Measurements from ENCODE around the gene PCID2.

The PCID2 gene

GRCh38 chr13:113226873-113227450, 18.5 kb upstream of the PCID2 start:
- no peaks in the 10 kb centered on the region for H3K9me3 Mint-ChIP-seq
- no peak overlapping the region for H3K27ac Mint-ChIP-seq
- H3K4me3 Mint-ChIP-seq: no peak overlapping the region
- ATAC-seq: no peak
- no peaks in the 10 kb centered on the region for H3K27me3 Mint-ChIP-seq
- peaks cover 73% of the 10 kb centered on the region for H3K36me3 Mint-ChIP-seq
- H3K4me1 Mint-ChIP-seq: peaks cover 4% of the 10 kb centered on the region

GRCh38 chr13:113225515-113225914, 17.0 kb upstream of the PCID2 start:
- ATAC-seq: no peak
- Mint-ChIP-seq H3K36me3 (peaks cover 72% of the 10 kb centered on the region), H3K27ac (no peak overlapping the region), H3K27me3 (no peaks in the 10 kb centered on the region), H3K4me3 (no peak overlapping the region), H3K4me1 (peaks cover 8% of the 10 kb centered on the region), H3K9me3 (no peaks in the 10 kb centered on the region)

GRCh38 chr13:113224486-113224885, 16.0 kb upstream of the PCID2 start:
- ATAC-seq: no peak
- H3K9me3 Mint-ChIP-seq: no peaks in the 10 kb centered on the region
- H3K4me3 Mint-ChIP-seq: no peak overlapping the region
- no peaks in the 10 kb centered on the region for H3K27me3 Mint-ChIP-seq
- peaks cover 69% of the 10 kb centered on the region for H3K36me3 Mint-ChIP-seq
- H3K4me1 Mint-ChIP-seq: peaks cover 11% of the 10 kb centered on the region
- H3K27ac Mint-ChIP-seq: no peak overlapping the region

- ATAC-seq: no peak
- Mint-ChIP-seq H3K9me3 (no peaks in the 10 kb centered on the region), H3K4me3 (no peak overlapping the region), H3K4me1 (peaks cover 13% of the 10 kb centered on the region), H3K27me3 (no peaks in the 10 kb centered on the region), H3K27ac (peak overlapping the region; percentile 9), H3K36me3 (peaks cover 62% of the 10 kb centered on the region)
These were observed 14.6 kb upstream of the PCID2 start for GRCh38 chr13:113223070-113223469.

- Mint-ChIP-seq H3K27ac (no peak overlapping the region), H3K27me3 (no peaks in the 10 kb centered on the region), H3K4me3 (no peak overlapping the region), H3K36me3 (peaks cover 42% of the 10 kb centered on the region), H3K9me3 (no peaks in the 10 kb centered on the region), H3K4me1 (peaks cover 13% of the 10 kb centered on the region)
- ATAC-seq: no peak
These were observed 12.4 kb upstream of the PCID2 start for GRCh38 chr13:113220877-113221276.

- H3K9me3 Mint-ChIP-seq: no peaks in the 10 kb centered on the region
- ATAC-seq: no peak
- H3K27me3 Mint-ChIP-seq: no peaks in the 10 kb centered on the region
- no peak overlapping the region for H3K4me3 Mint-ChIP-seq
- H3K36me3 Mint-ChIP-seq: peaks cover 42% of the 10 kb centered on the region
- H3K27ac Mint-ChIP-seq: no peak overlapping the region
- peaks cover 13% of the 10 kb centered on the region for H3K4me1 Mint-ChIP-seq
These were observed 11.7 kb upstream of the PCID2 start for GRCh38 chr13:113220141-113220598.

GRCh38 chr13:113219256-113219940, 10.9 kb upstream of the PCID2 start:
- peaks cover 13% of the 10 kb centered on the region for H3K4me1 Mint-ChIP-seq
- no peak overlapping the region for H3K27ac Mint-ChIP-seq
- H3K9me3 Mint-ChIP-seq: no peaks in the 10 kb centered on the region
- H3K36me3 Mint-ChIP-seq: peaks cover 34% of the 10 kb centered on the region
- ATAC-seq: no peak
- no peaks in the 10 kb centered on the region for H3K27me3 Mint-ChIP-seq
- H3K4me3 Mint-ChIP-seq: no peak overlapping the region

GRCh38 chr13:113218586-113218985, 10.1 kb upstream of the PCID2 start:
- no peaks in the 10 kb centered on the region for H3K27me3 Mint-ChIP-seq
- H3K27ac Mint-ChIP-seq: no peak overlapping the region
- no peak overlapping the region for H3K4me3 Mint-ChIP-seq
- peaks cover 13% of the 10 kb centered on the region for H3K4me1 Mint-ChIP-seq
- H3K36me3 Mint-ChIP-seq: peaks cover 32% of the 10 kb centered on the region
- no peak for ATAC-seq
- H3K9me3 Mint-ChIP-seq: no peaks in the 10 kb centered on the region

- Mint-ChIP-seq H3K27me3 (no peaks in the 10 kb centered on the region), H3K36me3 (peaks cover 22% of the 10 kb centered on the region), H3K27ac (no peak overlapping the region), H3K4me1 (peaks cover 16% of the 10 kb centered on the region), H3K4me3 (no peak overlapping the region), H3K9me3 (no peaks in the 10 kb centered on the region)
- no peak for ATAC-seq
These were observed 8.0 kb upstream of the PCID2 start for GRCh38 chr13:113216254-113217048.

GRCh38 chr13:113211774-113212173, 3.3 kb upstream of the PCID2 start:
- ATAC-seq: no peak
- Mint-ChIP-seq H3K9me3 (no peaks in the 10 kb centered on the region), H3K4me3 (no peak overlapping the region), H3K27me3 (no peaks in the 10 kb centered on the region), H3K4me1 (peaks cover 31% of the 10 kb centered on the region), H3K36me3 (peaks cover 7% of the 10 kb centered on the region), H3K27ac (no peak overlapping the region)

GRCh38 chr13:113210833-113211232, 2.4 kb upstream of the PCID2 start:
- H3K27ac Mint-ChIP-seq: no peak overlapping the region
- H3K36me3 Mint-ChIP-seq: peaks cover 7% of the 10 kb centered on the region
- peak overlapping the region; percentile 38 for H3K4me3 Mint-ChIP-seq
- peaks cover 40% of the 10 kb centered on the region for H3K4me1 Mint-ChIP-seq
- H3K27me3 Mint-ChIP-seq: no peaks in the 10 kb centered on the region
- no peaks in the 10 kb centered on the region for H3K9me3 Mint-ChIP-seq
- ATAC-seq: no peak

- Mint-ChIP-seq H3K4me1 (peaks cover 50% of the 10 kb centered on the region), H3K36me3 (peaks cover 7% of the 10 kb centered on the region), H3K27ac (peak overlapping the region; percentile 40), H3K4me3 (peak overlapping the region; percentile 78), H3K9me3 (no peaks in the 10 kb centered on the region), H3K27me3 (no peaks in the 10 kb centered on the region)
- ATAC-seq: peak; percentile 69
These were observed 1.4 kb upstream of the PCID2 start for GRCh38 chr13:113209759-113210421.

GRCh38 chr13:113209336-113209758, 878 bp upstream of the PCID2 start, which contains the start of gene CUL4A:
Gene CUL4A (plus strand): TSS chr13:113209613. CDS start chr13:113209628, 15 bp downstream.
- Mint-ChIP-seq H3K4me1 (peaks cover 51% of the 10 kb centered on the region), H3K36me3 (peaks cover 7% of the 10 kb centered on the region), H3K27me3 (no peaks in the 10 kb centered on the region), H3K27ac (peak within 1 kb of the TSS; percentile 85), H3K9me3 (no peaks in the 10 kb centered on the region), H3K4me3 (peak within 1 kb of the TSS; percentile 82)
- peak; percentile 79 for ATAC-seq

- H3K36me3 Mint-ChIP-seq: peaks cover 7% of the 10 kb centered on the region
- H3K4me3 Mint-ChIP-seq: peak overlapping the region; percentile 82
- no peaks in the 10 kb centered on the region for H3K9me3 Mint-ChIP-seq
- H3K27me3 Mint-ChIP-seq: no peaks in the 10 kb centered on the region
- ATAC-seq: peak; percentile 4
- H3K27ac Mint-ChIP-seq: peak overlapping the region; percentile 85
- H3K4me1 Mint-ChIP-seq: peaks cover 60% of the 10 kb centered on the region
These were observed 514 bp downstream of the PCID2 start for GRCh38 chr13:113207890-113208420.

- Mint-ChIP-seq H3K4me3 (peak overlapping the region; percentile 82), H3K9me3 (no peaks in the 10 kb centered on the region), H3K27me3 (no peaks in the 10 kb centered on the region), H3K36me3 (peaks cover 7% of the 10 kb centered on the region), H3K4me1 (peaks cover 64% of the 10 kb centered on the region), H3K27ac (peak overlapping the region; percentile 85)
- ATAC-seq: no peak
These were observed 1.0 kb downstream of the PCID2 start for GRCh38 chr13:113207460-113207859.
